OCI-LY1 (cell line): Measurements from ENCODE around the gene TCHP.

Experiments used
- CTCF ChIP-seq: fragments of 200-600 bp; sonication (generic), shearing (Covaris generic); IDR thresholded peaks from 2 replicates; pipeline ENCODE4 v1.5.1; 2017; ENCODE audit warnings: mild to moderate bottlenecking, antibody characterized with exemption, low read length, moderate library complexity, mixed read lengths
- EZH2 ChIP-seq: fragments of 200-600 bp; sonication (generic), shearing (Covaris generic); IDR thresholded peaks from 2 replicates; pipeline ENCODE4 v1.8.0; 2017; ENCODE audit warnings: borderline replicate concordance, mixed run types, mild to moderate bottlenecking, antibody characterized with exemption, low read length, moderate library complexity, mixed read lengths

GRCh38 chr12:109950625-109951024, 50.6 kb downstream of the TCHP start:
- TF ChIP-seq CTCF (no peak), EZH2 (no peak)
